Pons (tissue), 1 donor: ENCODE results near the gene NQO1.
"Not testable (repeated sequence)": the region's sequence is repeated elsewhere in the genome, so short reads cannot be mapped to it uniquely, and the experiment has no call there.

Source experiments
- DNase-seq: peaks from one replicate; pipeline ENCODE4 v3.0.0-alpha.2; 2016; ENCODE audit warnings: low spot score

The NQO1 gene

GRCh38 chr16:69726313-69727060, at the start of gene NQO1:
TSS of gene NQO1 (minus strand) at chr16:69726560. CDS start at chr16:69726439, 121 bp downstream.
- DNase-seq: peak; percentile 82

- no peak for DNase-seq
Observed at GRCh38 chr16:69775563-69775962, 49.2 kb upstream of the NQO1 start.

- DNase-seq: no peak
Observed at GRCh38 chr16:69773260-69773947, 47.0 kb upstream of the NQO1 start.

- DNase-seq: no peak
Observed at GRCh38 chr16:69771651-69771967, 45.2 kb upstream of the NQO1 start.

GRCh38 chr16:69769404-69769803, 43.0 kb upstream of the NQO1 start:
- no peak for DNase-seq

- no peak for DNase-seq
Observed at GRCh38 chr16:69768666-69769065, 42.3 kb upstream of the NQO1 start.

- DNase-seq: no peak
Observed at GRCh38 chr16:69767459-69768229, 41.3 kb upstream of the NQO1 start.

GRCh38 chr16:69763599-69763942, 37.2 kb upstream of the NQO1 start:
- no peak for DNase-seq

- DNase-seq: peak; percentile 37
Observed at GRCh38 chr16:69762814-69763598, 36.6 kb upstream of the NQO1 start.

- peak; percentile 78 for DNase-seq
Observed at GRCh38 chr16:69761983-69762813, 35.8 kb upstream of the NQO1 start, which contains the start of gene WWP2. TSS of gene WWP2 (plus strand) at chr16:69762332. CDS start at chr16:69787011, 24,679 bp downstream.

GRCh38 chr16:69757375-69757774, 31.0 kb upstream of the NQO1 start:
- DNase-seq: not testable (repeated sequence)

- DNase-seq: no peak
Observed at GRCh38 chr16:69756705-69757104, 30.3 kb upstream of the NQO1 start.

- DNase-seq: peak; percentile 98
Observed at GRCh38 chr16:69754469-69755310, 28.3 kb upstream of the NQO1 start, which contains the start of gene NOB1. TSS of gene NOB1 (minus strand) at chr16:69754926. CDS start at chr16:69754910, 16 bp downstream.

- no peak for DNase-seq
Observed at GRCh38 chr16:69754143-69754468, 27.7 kb upstream of the NQO1 start.

- DNase-seq: no peak
Observed at GRCh38 chr16:69748694-69749345, 22.5 kb upstream of the NQO1 start.

- DNase-seq: no peak
Observed at GRCh38 chr16:69747115-69747514, 20.8 kb upstream of the NQO1 start.

GRCh38 chr16:69745959-69746358, 19.6 kb upstream of the NQO1 start:
- DNase-seq: no peak

GRCh38 chr16:69745232-69745612, 18.9 kb upstream of the NQO1 start:
- no peak for DNase-seq

- no peak for DNase-seq
Observed at GRCh38 chr16:69744363-69745231, 18.2 kb upstream of the NQO1 start.
